PC-3 (cell line): ENCODE measurements around the gene SLC6A20. TPM values are rescaled to one million over a fixed set of nuclear protein-coding genes. Genes with fewer than 3 reads are reported as not detected.

Experiments used
- ATAC-seq: fragments of 200-7000 bp; cut with Tn5 transposase; 2 replicates; pipeline ENCODE4 v1.9.1; 2020; ENCODE audit warnings: mild to moderate bottlenecking, moderate library complexity
- BruUV-seq: library from RNA; stranded (reverse); fragments of 400-500 nt; replicated peaks from 2 replicates; lab custom pipeline; 2021; lab: Mats Ljungman, UMichigan
- CTCF ChIA-PET: fragments of 300-600 bp; sonication (Branson Sonifier 250); formaldehyde crosslinking; loops from one replicate; lab custom pipeline; 2022; ENCODE audit warnings: antibody characterized with exemption; lab: Charles Lee
- POLR2A ChIA-PET: fragments of 300-600 bp; sonication (Branson Sonifier 250); formaldehyde crosslinking; loops from one replicate; lab custom pipeline; 2022; ENCODE audit warnings: antibody characterized with exemption; ENCODE audit not compliant: unreplicated experiment; lab: Charles Lee
- DNase-seq: peaks from one replicate; pipeline ENCODE4 v3.0.0-alpha.2; 2015
- H2AFZ ChIP-seq: fragments of 300-600 bp; sonication (generic); 2 replicates; pipeline ENCODE4 v1.6.0; 2016; ENCODE audit warnings: antibody characterized with exemption, low read length
- H3F3A ChIP-seq: fragments of 300-600 bp; sonication (generic); one replicate; pipeline ENCODE4 v1.6.0; 2017; ENCODE audit warnings: antibody characterized with exemption, low read length, control low read depth, mild to moderate bottlenecking; ENCODE audit not compliant: unreplicated experiment
- H3K27ac ChIP-seq: fragments of 300-600 bp; sonication (generic); 2 replicates; pipeline ENCODE4 v1.5.1; 2016; ENCODE audit warnings: mild to moderate bottlenecking, low read length
- H3K27me3 ChIP-seq: fragments of 300-600 bp; sonication (generic); 2 replicates; pipeline ENCODE4 v1.6.1; 2016; ENCODE audit warnings: low read length, mixed read lengths
- H3K36me3 ChIP-seq: fragments of 300-600 bp; sonication (generic); 2 replicates; pipeline ENCODE4 v1.6.1; 2016; ENCODE audit warnings: low read depth, mixed run types, low read length, mixed read lengths
- H3K4me1 ChIP-seq: fragments of 300-600 bp; sonication (generic); 2 replicates; pipeline ENCODE4 v1.5.1; 2016; ENCODE audit warnings: low read length; ENCODE audit not compliant: insufficient read depth
- H3K4me2 ChIP-seq: fragments of 300-600 bp; sonication (generic); 2 replicates; pipeline ENCODE4 v1.6.0; 2016; ENCODE audit warnings: low read length
- H3K4me3 ChIP-seq: fragments of 300-600 bp; sonication (generic); 2 replicates; pipeline ENCODE4 v1.5.1; 2016; ENCODE audit warnings: mild to moderate bottlenecking, low read length, mixed read lengths
- H3K79me2 ChIP-seq: fragments of 300-600 bp; sonication (generic); 2 replicates; pipeline ENCODE4 v1.6.1; 2017; ENCODE audit warnings: low read length, mixed read lengths
- H3K9ac ChIP-seq: fragments of 300-600 bp; sonication (generic); 2 replicates; pipeline ENCODE4 v1.6.0; 2016; ENCODE audit warnings: mild to moderate bottlenecking, low read length
- H3K9me2 ChIP-seq: fragments of 300-600 bp; sonication (generic); replicated peaks from 2 replicates; pipeline ENCODE4 v1.6.1; 2016; ENCODE audit warnings: mixed run types, low read length, mixed read lengths
- H3K9me3 ChIP-seq: fragments of 300-600 bp; sonication (generic); 2 replicates; pipeline ENCODE4 v1.6.1; 2016; ENCODE audit warnings: low read length, mixed read lengths
- H4K20me1 ChIP-seq: fragments of 300-600 bp; sonication (generic); 2 replicates; pipeline ENCODE4 v1.6.1; 2016; ENCODE audit warnings: low read length, mixed read lengths
- CTCF ChIP-seq: fragments of 300-600 bp; sonication (generic); conservative IDR thresholded peaks from 2 replicates; pipeline ENCODE4 v1.5.1; 2017; ENCODE audit warnings: antibody characterized with exemption, low read depth, mild to moderate bottlenecking, low read length
- EZH2 ChIP-seq: fragments of 300-600 bp; sonication (generic); IDR thresholded peaks from one replicate; pipeline ENCODE4 v1.6.1; 2017; ENCODE audit warnings: antibody characterized with exemption, mild to moderate bottlenecking, low read length; ENCODE audit not compliant: unreplicated experiment
- EZH2phosphoT487 ChIP-seq: fragments of 300-600 bp; sonication (generic); IDR thresholded peaks from 2 replicates; pipeline ENCODE4 v1.6.1; 2018; ENCODE audit warnings: mild to moderate bottlenecking, antibody characterized with exemption, low read length, borderline replicate concordance
- intact Hi-C: fragments of 100-400 bp; cut with micrococcal nuclease; formaldehyde crosslinking; loops from 2 replicates; pipeline ENCODE4 v1.9.0; 2023
- total RNA-seq: library from RNA; depleted of rRNA; stranded (reverse); fragments of >200 nt; gene quantifications from 2 replicates; pipeline ENCODE4 v1.2.3, GENCODE V29; 2014

The SLC6A20 gene
- total RNA-seq, 1 experiment from 2014 or later, result not detected

DNA sequence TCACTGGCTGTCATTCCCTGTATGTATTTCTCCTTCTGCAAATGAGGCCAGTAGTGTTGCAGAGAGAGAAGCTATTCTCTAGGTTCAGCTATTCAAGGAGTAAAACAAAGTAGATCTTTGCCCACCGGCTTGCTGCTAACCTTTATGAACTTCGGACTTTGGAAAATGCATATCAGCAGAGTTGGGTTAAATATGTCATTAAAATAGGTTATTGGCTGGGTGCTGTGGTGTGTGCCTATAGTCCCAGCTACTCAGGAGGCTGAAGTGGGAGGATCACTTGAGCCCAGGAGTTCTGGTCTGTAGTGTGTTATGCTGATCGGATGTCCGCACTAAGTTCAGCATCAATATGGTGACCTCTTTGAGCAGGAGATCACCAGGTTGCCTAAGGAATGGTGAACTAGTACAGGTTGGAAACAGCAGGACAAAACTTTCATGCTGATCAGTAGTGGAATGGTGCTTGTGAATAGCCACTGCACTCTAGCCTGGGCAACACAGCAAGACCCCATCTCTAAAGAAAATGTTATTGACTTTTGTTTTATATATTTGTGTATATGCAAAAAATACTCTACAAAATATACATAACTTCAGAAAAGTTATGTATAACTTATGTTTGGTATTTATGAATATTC, 53.8 kb downstream of the SLC6A20 start:
- H3K36me3 ChIP-seq, result peaks cover 30% of the 10 kb centered on the region
- BruUV-seq, result no TSS peak
- H3K9ac ChIP-seq, result no peak overlapping the region
- no peaks in the 10 kb centered on the region for H3K79me2 ChIP-seq
- no peaks in the 10 kb centered on the region for H3K9me3 ChIP-seq
- no peaks in the 10 kb centered on the region for H3K4me1 ChIP-seq
- ChIA-PET CTCF (no interaction called here), POLR2A (no interaction called here)
- ATAC-seq, result no peak
- H3K9me2 ChIP-seq, result no peaks in the 10 kb centered on the region
- H3K27me3 ChIP-seq, result no peaks in the 10 kb centered on the region
- H3F3A ChIP-seq, result no peaks in the 10 kb centered on the region
- no peak overlapping the region for H3K4me3 ChIP-seq
- H3K27ac ChIP-seq, result no peak overlapping the region
- no peak for DNase-seq
- no peaks in the 10 kb centered on the region for H4K20me1 ChIP-seq
- no peak overlapping the region for H2AFZ ChIP-seq
- intact Hi-C loops, result no loop called here
- no peak overlapping the region for H3K4me2 ChIP-seq
- TF ChIP-seq EZH2phosphoT487 (no peak), CTCF (no peak), EZH2 (no peak)

GRCh38 chr3:45741742-45742460, 54.4 kb downstream of the SLC6A20 start:
- Histone ChIP-seq H3K4me1 (no peaks in the 10 kb centered on the region), H3K9me3 (no peaks in the 10 kb centered on the region), H4K20me1 (no peaks in the 10 kb centered on the region), H3K9me2 (no peaks in the 10 kb centered on the region), H3K27me3 (no peaks in the 10 kb centered on the region), H3K9ac (no peak overlapping the region), H3K27ac (no peak overlapping the region), H3K4me2 (no peak overlapping the region), H3F3A (no peaks in the 10 kb centered on the region), H3K36me3 (peaks cover 30% of the 10 kb centered on the region), H2AFZ (no peak overlapping the region), H3K4me3 (no peak overlapping the region), H3K79me2 (no peaks in the 10 kb centered on the region)
- POLR2A ChIA-PET, result no interaction called here
- BruUV-seq, result no TSS peak
- intact Hi-C loops, result no loop called here
- DNase-seq (no peak), ATAC-seq (no peak)
- TF ChIP-seq EZH2phosphoT487, result no peak
- TF ChIP-seq CTCF, result no peak
- no peak for TF ChIP-seq EZH2
- CTCF ChIA-PET, result no interaction called here

DNA sequence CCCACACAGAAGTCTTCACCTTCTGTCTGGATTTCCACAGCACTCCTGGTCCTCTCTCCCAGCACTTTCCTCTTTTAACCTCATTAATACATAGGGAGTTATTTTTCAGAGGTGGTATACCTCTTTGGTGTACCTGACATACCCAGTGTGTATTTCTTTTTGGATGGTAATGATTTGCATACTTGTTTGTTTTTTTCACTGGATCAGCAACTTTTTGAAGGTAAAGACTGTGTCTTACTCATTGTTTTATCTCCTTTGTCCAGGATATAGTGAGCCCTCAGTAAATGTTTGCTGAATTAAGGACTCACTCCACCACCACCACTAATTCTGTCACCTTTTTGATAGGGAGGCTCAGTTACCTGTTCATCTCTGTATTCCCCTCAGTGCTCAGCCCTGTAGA, 55.1 kb downstream of the SLC6A20 start:
- Histone ChIP-seq H3K9ac (no peak overlapping the region), H2AFZ (no peak overlapping the region), H3K9me3 (no peaks in the 10 kb centered on the region), H3K9me2 (no peaks in the 10 kb centered on the region), H3K27me3 (no peaks in the 10 kb centered on the region), H3K4me2 (no peak overlapping the region), H3F3A (no peaks in the 10 kb centered on the region), H4K20me1 (no peaks in the 10 kb centered on the region), H3K27ac (no peak overlapping the region), H3K4me1 (no peaks in the 10 kb centered on the region), H3K36me3 (peaks cover 37% of the 10 kb centered on the region), H3K4me3 (no peak overlapping the region), H3K79me2 (no peaks in the 10 kb centered on the region)
- ATAC-seq (no peak), DNase-seq (no peak)
- intact Hi-C loops, result no loop called here
- no peak for TF ChIP-seq EZH2phosphoT487
- TF ChIP-seq EZH2, result no peak
- TF ChIP-seq CTCF, result no peak
- CTCF ChIA-PET, result no interaction called here
- POLR2A ChIA-PET, result no interaction called here
- no TSS peak for BruUV-seq
